HAP-1 (cell line): ENCODE measurements around the gene RGS19.

Experiments used
- DNase-seq, 2 experiments: peaks; one replicate each; pipeline ENCODE4 v3.0.0-alpha.2; 2016 to 2020; ENCODE audit warnings: low spot score in 2 of 2
- H3K27me3 ChIP-seq: fragments of 250-450 bp; sonication (Bioruptor Pico); 2 replicates; pipeline ENCODE4 v1.5.1; 2020; ENCODE audit warnings: low read depth, mild to moderate bottlenecking, moderate library complexity
- H3K36me3 ChIP-seq: fragments of 250-450 bp; sonication (Bioruptor Pico); replicated peaks from 2 replicates; pipeline ENCODE4 v1.5.1; 2020; ENCODE audit warnings: mild to moderate bottlenecking
- H3K4me1 ChIP-seq: fragments of 250-450 bp; sonication (Bioruptor Pico); 2 replicates; pipeline ENCODE4 v1.5.1; 2020; ENCODE audit warnings: mild to moderate bottlenecking
- H3K4me3 ChIP-seq: fragments of 250-450 bp; sonication (Bioruptor Pico); 2 replicates; pipeline ENCODE4 v1.5.1; 2020; ENCODE audit warnings: mild to moderate bottlenecking, moderate library complexity
- H3K9me3 ChIP-seq: fragments of 250-450 bp; sonication (Bioruptor Pico); 2 replicates; pipeline ENCODE4 v1.5.1; 2020; ENCODE audit warnings: mild to moderate bottlenecking, moderate library complexity
- in situ Hi-C: fragments of 300-500 bp; cut with MboI; formaldehyde crosslinking; loops from 3 replicates; pipeline ENCODE4 v1.14.3; 2020; ENCODE audit warnings: low sequenced_read_pairs, inconsistent platforms, mixed read lengths

The RGS19 gene

GRCh38 chr20:64112691-64113443, 33.5 kb upstream of the RGS19 start:
- in situ Hi-C loops: no loop called here
- H3K4me1 ChIP-seq: no peaks in the 10 kb centered on the region
- H3K27me3 ChIP-seq: no peaks in the 10 kb centered on the region

GRCh38 chr20:64111841-64112641, 32.7 kb upstream of the RGS19 start:
- no peaks in the 10 kb centered on the region for H3K4me1 ChIP-seq
- no peaks in the 10 kb centered on the region for H3K36me3 ChIP-seq
- H3K9me3 ChIP-seq: no peaks in the 10 kb centered on the region
- H3K4me3 ChIP-seq: no peak overlapping the region
- in situ Hi-C loops: no loop called here
- DNase-seq: peak in 1 of 2 experiments; percentile 6
- no peaks in the 10 kb centered on the region for H3K27me3 ChIP-seq

More at GRCh38 chr20:64112691-64113443, 33.5 kb upstream of the RGS19 start:
- no peaks in the 10 kb centered on the region for H3K9me3 ChIP-seq
- H3K4me3 ChIP-seq: no peak overlapping the region
- H3K36me3 ChIP-seq: no peaks in the 10 kb centered on the region
- DNase-seq: no peak

- H3K9me3 ChIP-seq: no peaks in the 10 kb centered on the region
- in situ Hi-C loops: no loop called here
- no peaks in the 10 kb centered on the region for H3K27me3 ChIP-seq
- H3K4me1 ChIP-seq: no peaks in the 10 kb centered on the region
- H3K36me3 ChIP-seq: no peaks in the 10 kb centered on the region
- DNase-seq: no peak
- H3K4me3 ChIP-seq: no peak overlapping the region
Observed at GRCh38 chr20:64110411-64111068, 31.2 kb upstream of the RGS19 start.

- Histone ChIP-seq H3K4me3 (no peak overlapping the region), H3K4me1 (no peaks in the 10 kb centered on the region), H3K9me3 (no peaks in the 10 kb centered on the region), H3K36me3 (no peaks in the 10 kb centered on the region), H3K27me3 (no peaks in the 10 kb centered on the region)
- in situ Hi-C loops: no loop called here
- DNase-seq: no peak
Observed at GRCh38 chr20:64109831-64110391, 30.6 kb upstream of the RGS19 start.

GRCh38 chr20:64108731-64109681, 29.7 kb upstream of the RGS19 start:
- Histone ChIP-seq H3K4me3 (no peak overlapping the region), H3K4me1 (no peaks in the 10 kb centered on the region), H3K27me3 (no peaks in the 10 kb centered on the region), H3K9me3 (no peaks in the 10 kb centered on the region), H3K36me3 (no peaks in the 10 kb centered on the region)
- DNase-seq: no peak
- in situ Hi-C loops: no loop called here

- no peaks in the 10 kb centered on the region for H3K27me3 ChIP-seq
- peaks cover 3% of the 10 kb centered on the region; the same call in 1 of the 2 replicates for H3K4me1 ChIP-seq
- no peaks in the 10 kb centered on the region for H3K9me3 ChIP-seq
- H3K4me3 ChIP-seq: no peak overlapping the region
- no peaks in the 10 kb centered on the region for H3K36me3 ChIP-seq
- in situ Hi-C loops: no loop called here
- DNase-seq: no peak
Observed at GRCh38 chr20:64107736-64108457, 28.6 kb upstream of the RGS19 start.

- DNase-seq: peak in 1 of 2 experiments; percentile 5
- no peaks in the 10 kb centered on the region for H3K36me3 ChIP-seq
- no peaks in the 10 kb centered on the region for H3K9me3 ChIP-seq
- peaks cover 5% of the 10 kb centered on the region; the same call in 1 of the 2 replicates for H3K4me1 ChIP-seq
- no peaks in the 10 kb centered on the region for H3K27me3 ChIP-seq
- in situ Hi-C loops: no loop called here
- no peak within 1 kb of the TSS for H3K4me3 ChIP-seq
Observed at GRCh38 chr20:64106981-64107735, 27.8 kb upstream of the RGS19 start, which contains the start of gene NPBWR2. Gene NPBWR2, minus strand, starts transcription at chr20:64107565. Its CDS starts 734 bp downstream, at chr20:64106831.

GRCh38 chr20:64106435-64106961, 27.2 kb upstream of the RGS19 start:
- H3K4me1 ChIP-seq: peaks cover 5% of the 10 kb centered on the region; the same call in 1 of the 2 replicates
- in situ Hi-C loops: no loop called here
- no peak overlapping the region for H3K4me3 ChIP-seq
- H3K9me3 ChIP-seq: no peaks in the 10 kb centered on the region
- H3K36me3 ChIP-seq: no peaks in the 10 kb centered on the region
- DNase-seq: no peak
- H3K27me3 ChIP-seq: no peaks in the 10 kb centered on the region

GRCh38 chr20:64105846-64106434, 26.6 kb upstream of the RGS19 start:
- Histone ChIP-seq H3K9me3 (no peaks in the 10 kb centered on the region), H3K36me3 (no peaks in the 10 kb centered on the region), H3K4me1 (peaks cover 5% of the 10 kb centered on the region; the same call in 1 of the 2 replicates), H3K4me3 (no peak overlapping the region), H3K27me3 (no peaks in the 10 kb centered on the region)
- in situ Hi-C loops: no loop called here
- no peak for DNase-seq

GRCh38 chr20:64104667-64105451, 25.5 kb upstream of the RGS19 start:
- Histone ChIP-seq H3K27me3 (no peaks in the 10 kb centered on the region), H3K4me1 (peaks cover 5% of the 10 kb centered on the region; the same call in 1 of the 2 replicates), H3K9me3 (no peaks in the 10 kb centered on the region), H3K4me3 (no peak overlapping the region), H3K36me3 (no peaks in the 10 kb centered on the region)
- DNase-seq: no peak
- in situ Hi-C loops: no loop called here
